Testis (tissue), 2 donors: ENCODE data around the gene SEMA3C.

ENCODE experiments used
- CTCF ChIP-seq, 3 experiments: fragments of 450-650 bp in 2 of 3; fragments of 200-600 bp in 1 of 3; sonication (generic) in 1 of 3; IDR thresholded peaks; one replicate each; pipeline ENCODE4 v1.5.1; 2016 to 2019; ENCODE audit warnings: antibody characterized with exemption in 3 of 3, mild to moderate bottlenecking in 2 of 3, moderate library complexity in 1 of 3
- POLR2A ChIP-seq: fragments of 450-650 bp; IDR thresholded peaks from one replicate; pipeline ENCODE4 v1.6.1; 2017; ENCODE audit warnings: antibody characterized with exemption, mild to moderate bottlenecking, moderate library complexity

- TF ChIP-seq CTCF (IDR thresholded peaks at IDR 0.05) (no peak), POLR2A (no peak)
Observed at GRCh38 chr7:80809545-80809944, 109.3 kb downstream of the SEMA3C start.
